GM10248 (cell line): ENCODE measurements around the gene ADGRG4.

ENCODE experiments used
- CTCF ChIA-PET: fragments of 300-600 bp; sonication (Branson Sonifier 250); formaldehyde crosslinking; extraction: SDS; loops from one replicate; lab custom pipeline; 2021; ENCODE audit warnings: antibody characterized with exemption; lab: Yijun Ruan, JAX
- POLR2A ChIA-PET: fragments of 350-650 bp; sonication (Branson Sonifier 250); formaldehyde crosslinking; extraction: SDS; loops from one replicate; lab custom pipeline; 2020; ENCODE audit warnings: antibody characterized with exemption; lab: Yijun Ruan, JAX
- DNase-seq: peaks from one replicate; pipeline ENCODE4 v3.0.0; 2012; ENCODE audit errors: extremely low spot score
- CTCF ChIP-seq: IDR thresholded peaks from 2 replicates; pipeline ENCODE4 v1.5.1; 2012; ENCODE audit warnings: mild to moderate bottlenecking, low read depth; ENCODE audit errors: extremely low read depth, missing control alignments, control extremely low read depth

The ADGRG4 gene

GRCh38 chrX:136447308-136447707, 146.5 kb downstream of the ADGRG4 start:
- TF ChIP-seq CTCF = no peak

GRCh38 chrX:136447968-136448367, 147.2 kb downstream of the ADGRG4 start:
- ChIA-PET CTCF (no interaction called here), POLR2A (no interaction called here)
- no peak for DNase-seq
- TF ChIP-seq CTCF = no peak

More at GRCh38 chrX:136447308-136447707, 146.5 kb downstream of the ADGRG4 start:
- POLR2A ChIA-PET = no interaction called here
- CTCF ChIA-PET = no interaction called here
- DNase-seq = no peak

- POLR2A ChIA-PET = no interaction called here
Measured at GRCh38 chrX:136450050-136450830, 149.5 kb downstream of the ADGRG4 start.

GRCh38 chrX:136452614-136453013, 151.9 kb downstream of the ADGRG4 start:
- ChIA-PET CTCF (interaction anchor here (2.2 kb wide), 1 partner anchor 11 kb away, joined by 5 read pairs; no protein-coding TSS in a partner anchor), POLR2A (no interaction called here)
- no peak for DNase-seq

More at GRCh38 chrX:136450050-136450830, 149.5 kb downstream of the ADGRG4 start:
- no peak for TF ChIP-seq CTCF
- CTCF ChIA-PET = interaction anchor here (1.4 kb wide), 1 partner anchor 16 kb away, joined by 5 read pairs; no protein-coding TSS in a partner anchor
- DNase-seq = no peak

GRCh38 chrX:136453114-136453513, 152.4 kb downstream of the ADGRG4 start:
- DNase-seq = no peak
- TF ChIP-seq CTCF = no peak
- ChIA-PET POLR2A (no interaction called here), CTCF (interaction anchor here (1.0 to 2.2 kb wide), 2 partner anchors 11 to 28 kb away, joined by 3 to 5 read pairs; no protein-coding TSS in a partner anchor)

More at GRCh38 chrX:136452614-136453013, 151.9 kb downstream of the ADGRG4 start:
- no peak for TF ChIP-seq CTCF

GRCh38 chrX:136453771-136454170, 153.0 kb downstream of the ADGRG4 start:
- ChIA-PET CTCF (interaction anchor here (1.0 to 2.2 kb wide), 2 partner anchors 10 to 29 kb away, joined by 3 to 5 read pairs; no protein-coding TSS in a partner anchor), POLR2A (no interaction called here)
- DNase-seq = no peak
- TF ChIP-seq CTCF = no peak
